GM18498 (cell line): ENCODE measurements around the gene PDCD4.

ENCODE experiments used
- ATAC-seq: cut with Tn5 transposase; IDR thresholded peaks from one replicate; pipeline ENCODE4 v1.9.1; 2021; ENCODE audit warnings: mild to moderate bottlenecking, moderate library complexity; ENCODE audit not compliant: unreplicated experiment

PDCD4 gene

DNA sequence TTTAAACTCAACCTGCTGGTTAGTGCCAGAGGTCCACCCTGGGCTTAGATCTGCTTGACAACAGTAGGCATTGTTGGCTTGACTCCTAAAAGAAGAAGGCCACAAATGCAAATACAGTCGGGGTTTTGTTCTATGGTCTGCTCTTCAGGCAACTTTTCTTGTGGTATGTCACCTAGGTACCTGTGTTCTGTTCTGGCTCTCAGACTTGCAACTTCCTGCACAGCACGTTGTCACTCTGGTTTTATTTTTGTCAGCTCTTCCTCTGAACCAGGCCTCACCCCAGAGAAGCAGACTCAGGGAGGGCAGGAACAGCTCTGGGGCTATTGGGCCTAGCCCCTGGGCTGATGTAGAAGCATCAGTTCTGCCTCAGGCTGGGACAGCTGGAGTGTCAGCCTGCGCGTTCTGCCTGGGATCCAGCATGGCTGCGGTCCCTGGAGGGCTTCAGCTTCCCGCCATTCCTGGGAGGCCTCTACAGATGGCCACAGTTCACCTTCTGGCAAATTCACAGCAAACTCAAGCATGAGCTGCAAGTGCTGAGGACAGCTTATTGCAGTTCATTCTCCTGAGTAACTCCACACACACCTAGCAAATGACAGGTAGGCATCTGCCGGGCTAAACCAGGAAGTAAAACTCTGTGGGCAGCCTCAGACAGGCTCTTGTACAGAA is 11.0 kb upstream of the PDCD4 start:
- peak; percentile 64 for ATAC-seq

DNA sequence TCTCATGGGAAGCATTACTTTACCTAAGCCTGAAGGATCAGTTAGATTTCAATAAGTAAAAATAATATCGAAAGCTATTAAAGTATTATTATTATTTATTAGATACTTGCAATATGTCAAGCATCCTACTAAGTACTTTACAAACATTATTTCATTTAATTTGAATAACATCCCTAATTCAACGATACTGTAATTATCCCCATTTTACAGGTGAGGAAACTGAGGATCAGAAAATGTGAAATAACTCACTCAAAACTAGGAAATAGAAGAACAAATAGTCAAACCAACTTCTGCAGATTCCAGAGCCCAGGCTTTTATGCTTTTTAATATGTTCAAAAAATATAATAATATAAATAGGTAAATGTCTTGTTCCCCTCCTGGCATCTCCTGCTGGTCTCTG is 10.3 kb upstream of the PDCD4 start:
- no peak for ATAC-seq

DNA sequence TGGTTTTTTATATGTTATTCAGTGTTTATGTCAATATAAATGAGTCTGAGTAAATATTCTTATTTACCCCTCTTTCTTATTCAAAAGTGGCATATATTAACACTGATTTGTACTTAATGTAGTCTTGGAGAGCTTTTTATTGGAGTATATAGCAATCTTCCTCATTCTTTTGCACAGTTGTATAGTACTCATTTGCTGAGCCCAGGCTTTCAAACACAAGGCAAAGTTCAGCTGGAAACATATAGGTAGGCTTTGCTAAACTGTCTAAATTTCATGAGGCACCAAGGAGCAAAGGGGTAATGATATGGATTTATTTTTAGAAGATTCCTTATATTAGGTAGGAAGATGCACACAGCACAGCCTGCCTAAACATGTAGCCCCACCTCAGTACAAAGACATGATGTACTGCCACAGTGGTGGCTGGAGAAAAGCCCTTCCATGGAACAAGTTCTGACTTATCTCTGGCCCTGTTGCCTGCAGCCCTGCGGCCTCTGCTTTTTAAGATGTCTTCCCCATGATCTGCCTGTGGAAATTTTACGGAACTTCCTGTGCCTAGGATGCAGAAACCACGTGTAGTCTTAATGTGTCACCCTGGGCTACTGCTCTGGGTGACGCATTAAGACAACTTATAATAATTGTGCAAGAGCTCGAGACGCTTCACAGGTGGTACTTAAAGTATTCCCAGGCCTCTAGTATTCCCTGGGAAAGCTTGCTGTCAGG is 9.6 kb upstream of the PDCD4 start:
- ATAC-seq: no peak

DNA sequence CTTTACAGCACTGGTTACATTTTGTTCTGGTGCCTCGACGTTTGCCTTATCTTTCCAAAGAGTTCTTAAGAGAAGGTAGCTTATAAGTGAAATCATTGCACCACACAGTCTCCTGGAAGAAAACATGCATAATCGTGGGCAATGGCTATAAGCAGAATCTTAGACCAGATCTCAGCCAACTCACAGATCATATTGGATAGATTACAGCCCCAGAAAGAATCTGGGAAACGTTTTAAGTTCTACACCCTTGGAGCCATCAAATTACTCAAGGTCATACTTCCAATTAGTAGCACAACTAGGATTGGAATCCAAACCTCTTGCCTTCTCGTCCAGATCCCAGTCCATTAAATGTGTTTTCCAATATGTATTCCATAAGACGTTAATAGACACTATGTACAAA is 8.8 kb upstream of the PDCD4 start:
- ATAC-seq: no peak

DNA sequence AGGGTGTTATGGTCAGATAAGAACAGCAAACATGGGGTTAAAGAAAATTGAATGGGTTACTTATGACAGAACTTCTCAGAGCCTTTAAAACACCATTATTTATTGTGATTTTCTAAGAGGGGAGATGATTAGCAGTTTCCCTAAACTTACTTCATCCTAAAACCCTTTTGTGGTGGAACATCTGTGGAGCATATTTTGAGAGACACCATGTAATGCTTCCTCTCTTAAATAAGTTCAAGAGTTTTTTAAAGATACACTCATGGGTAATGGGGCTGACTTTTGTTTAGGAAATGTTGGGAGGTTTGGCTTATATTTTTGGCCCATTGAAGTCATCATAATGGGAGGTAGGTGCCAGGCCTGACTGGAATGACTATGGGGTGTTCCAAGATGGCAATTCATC is 8.4 kb upstream of the PDCD4 start:
- no peak for ATAC-seq

DNA sequence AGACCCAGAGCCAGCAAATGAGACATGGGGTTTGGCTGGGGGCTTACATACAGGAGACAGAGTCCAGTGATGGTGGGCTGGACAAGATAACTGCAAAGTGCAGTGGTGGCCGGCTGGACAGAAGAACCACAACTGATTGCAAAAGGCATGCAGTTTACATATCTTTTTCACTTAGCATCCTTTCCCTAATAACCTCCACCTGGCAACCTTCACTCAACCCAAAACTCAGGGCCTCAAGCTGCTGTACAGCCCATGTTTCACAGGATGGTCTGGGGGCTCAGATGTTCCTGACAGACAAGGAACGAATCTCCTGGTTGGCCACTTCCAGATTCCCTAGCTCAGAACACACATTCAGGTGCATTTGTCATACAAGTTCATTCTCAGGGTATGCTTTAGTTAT is 7.8 kb upstream of the PDCD4 start:
- ATAC-seq: no peak

DNA sequence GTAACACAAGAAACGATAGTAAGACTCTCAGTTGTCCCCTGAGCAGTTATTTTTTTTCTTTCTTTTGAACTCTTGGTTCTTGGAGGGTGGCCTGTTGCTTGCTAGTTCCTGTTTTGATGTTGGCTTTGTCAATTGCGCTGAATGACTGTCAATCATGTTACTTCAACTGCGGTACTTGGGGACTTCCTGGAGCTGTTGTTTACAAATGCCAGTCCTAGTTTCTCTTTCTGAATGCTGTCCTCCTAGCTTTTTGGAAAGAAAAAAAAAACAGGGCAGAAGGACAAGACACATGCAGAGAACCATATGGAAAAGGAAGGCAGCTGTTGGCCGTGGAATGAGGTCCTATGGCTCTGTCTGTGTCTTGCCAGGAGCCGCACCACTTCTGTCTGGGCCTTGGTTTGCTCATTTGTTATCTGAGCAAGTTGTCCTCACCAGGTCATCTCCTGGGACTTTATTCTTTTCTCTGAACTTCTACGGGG is 7.0 kb upstream of the PDCD4 start:
- ATAC-seq: peak; percentile 59

DNA sequence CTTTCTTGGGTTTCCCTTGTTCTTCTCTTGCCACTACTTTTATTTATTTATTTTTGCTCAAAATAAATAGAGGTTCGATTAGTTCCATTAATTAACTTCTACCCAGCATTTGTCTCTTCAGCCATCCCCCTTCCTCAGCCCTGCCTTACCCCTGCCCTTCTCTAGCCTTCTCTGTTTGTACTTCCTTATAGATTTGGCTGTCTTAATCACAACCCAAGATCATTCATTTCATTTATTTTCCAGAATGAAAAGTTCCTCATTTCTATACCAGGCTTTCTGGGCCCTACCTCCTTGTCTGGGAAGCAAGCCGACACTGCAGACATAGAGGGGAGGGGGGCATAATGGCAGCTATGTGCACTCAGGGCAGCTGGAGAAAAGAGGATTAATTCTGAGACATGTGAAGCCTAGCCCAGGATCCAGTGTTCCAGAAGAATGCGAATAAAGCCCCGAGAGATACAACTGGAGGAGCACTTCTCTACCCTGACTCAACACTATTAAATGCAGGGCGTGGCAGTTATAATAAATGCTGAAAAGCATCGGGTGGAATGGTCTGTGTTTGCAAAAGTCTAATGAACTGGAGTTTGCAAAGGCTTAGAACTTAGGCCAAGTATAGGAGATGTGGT is 6.4 kb upstream of the PDCD4 start:
- ATAC-seq: no peak

DNA sequence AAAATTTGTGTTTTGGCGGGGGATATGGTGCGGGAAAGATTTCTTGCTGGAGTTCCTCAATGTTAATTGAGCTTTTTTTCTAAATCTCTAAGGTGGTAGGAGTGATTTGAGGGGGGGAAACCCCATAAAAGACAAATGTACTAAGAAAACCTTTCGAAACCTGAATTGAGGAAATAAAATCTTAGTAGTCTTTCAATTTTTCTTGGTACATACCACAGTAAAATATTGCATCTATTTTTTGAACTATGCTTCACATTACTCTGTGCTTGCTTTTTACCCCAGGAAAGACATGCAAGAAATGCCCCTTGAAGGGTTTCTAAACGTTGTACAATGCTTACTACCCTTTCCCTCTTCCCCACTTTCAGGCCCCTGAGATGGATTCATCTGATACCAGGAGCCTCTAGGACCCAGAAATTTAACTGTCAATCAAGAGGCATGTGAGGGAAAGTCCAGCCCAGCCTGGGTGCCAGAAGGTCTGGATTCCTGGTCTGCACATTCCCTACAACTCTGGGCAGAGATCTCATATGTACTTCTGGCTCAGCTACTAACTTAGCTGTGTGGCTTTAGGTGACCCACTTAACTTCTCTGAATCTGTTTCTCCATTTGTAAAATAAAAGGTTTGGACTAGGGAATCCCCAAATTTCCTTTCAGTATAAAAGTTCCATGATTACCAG is 5.8 kb upstream of the PDCD4 start:
- ATAC-seq: no peak

DNA sequence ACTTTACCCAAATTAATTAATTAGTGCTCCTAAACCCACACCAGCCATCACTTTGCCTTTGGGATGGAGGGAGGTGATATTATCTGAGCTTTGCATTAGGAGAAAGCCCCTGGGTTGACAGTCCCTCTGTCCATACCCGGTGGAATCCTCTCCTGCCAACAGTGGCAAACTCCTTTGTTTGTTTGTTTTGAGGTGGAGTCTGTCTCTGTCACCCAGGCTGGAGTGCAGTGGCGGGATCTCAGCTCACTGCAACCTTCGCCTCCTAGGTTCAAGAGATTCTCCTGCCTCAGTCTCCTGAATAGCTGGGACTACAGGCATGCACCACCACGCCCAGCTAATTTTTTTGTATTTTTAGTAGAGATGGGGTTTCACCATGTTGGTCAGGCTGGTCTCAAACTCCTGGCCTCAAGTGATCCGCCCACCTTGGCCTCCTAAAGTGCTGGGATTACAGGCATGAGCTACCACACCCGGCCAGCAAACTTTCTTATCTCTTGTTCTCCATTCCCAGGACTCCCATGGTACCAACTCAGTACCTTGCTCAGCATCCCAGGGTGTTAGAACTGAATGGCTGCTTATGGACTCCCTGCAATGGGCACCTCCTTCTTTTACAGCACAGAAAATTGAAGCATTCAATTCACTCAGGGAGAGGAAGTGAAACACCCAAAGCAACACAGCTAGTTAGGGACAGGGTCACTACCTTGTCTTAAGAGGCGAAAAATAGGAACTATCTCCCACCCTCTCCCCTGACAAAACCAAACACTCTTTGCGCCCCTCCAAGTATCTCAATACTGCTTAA is 4.5 kb upstream of the PDCD4 start:
- peak; percentile 34 for ATAC-seq

DNA sequence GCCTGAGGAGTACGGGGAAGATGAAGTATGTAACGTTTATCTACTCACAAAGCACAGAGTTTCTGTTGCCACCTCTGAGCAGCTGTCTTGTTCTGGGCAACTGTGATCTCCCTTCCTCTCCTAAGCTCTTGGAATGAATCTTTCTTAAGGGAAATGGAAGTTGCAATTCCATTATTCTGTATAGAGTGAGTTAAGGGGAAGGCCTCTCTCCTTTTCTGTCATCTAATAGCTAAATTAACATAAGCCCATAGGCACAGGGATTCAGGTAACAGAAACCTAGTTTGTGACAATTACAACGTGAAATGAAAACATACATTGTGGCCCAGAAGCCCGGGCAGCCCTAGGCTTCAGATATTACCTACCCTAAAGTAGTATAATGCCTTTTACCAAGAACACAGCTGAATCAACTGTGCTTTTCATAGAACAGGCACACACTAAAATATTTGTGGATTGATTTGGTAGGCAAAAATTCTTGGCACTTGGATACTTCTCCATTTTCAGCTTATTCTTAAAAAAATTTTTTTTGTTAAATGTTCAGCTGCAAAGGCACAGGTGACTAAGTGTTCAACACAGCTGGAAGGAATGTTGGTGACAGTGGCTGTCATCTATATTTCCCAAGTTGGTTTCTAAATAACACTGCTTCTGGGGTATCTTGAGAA is 3.8 kb upstream of the PDCD4 start:
- ATAC-seq: no peak

DNA sequence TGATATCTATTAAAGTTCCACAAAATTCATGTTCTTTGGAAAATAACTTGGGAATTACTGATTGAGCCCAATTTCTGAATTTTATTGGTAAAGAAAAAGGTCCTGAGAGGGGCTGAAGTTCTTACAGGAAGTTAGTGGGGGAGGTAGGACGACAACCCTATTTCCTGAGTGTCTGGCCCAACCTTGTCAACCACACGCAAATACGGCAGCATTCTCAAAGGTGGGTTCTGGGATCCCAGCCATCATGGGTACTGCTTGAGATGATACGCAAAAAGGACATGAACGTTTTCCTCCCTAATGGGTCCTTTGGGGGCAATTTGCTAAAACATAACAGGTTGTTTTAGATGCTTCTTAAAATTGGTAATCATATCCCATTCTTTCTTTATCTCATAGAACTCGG is 2.7 kb upstream of the PDCD4 start:
- no peak for ATAC-seq

DNA sequence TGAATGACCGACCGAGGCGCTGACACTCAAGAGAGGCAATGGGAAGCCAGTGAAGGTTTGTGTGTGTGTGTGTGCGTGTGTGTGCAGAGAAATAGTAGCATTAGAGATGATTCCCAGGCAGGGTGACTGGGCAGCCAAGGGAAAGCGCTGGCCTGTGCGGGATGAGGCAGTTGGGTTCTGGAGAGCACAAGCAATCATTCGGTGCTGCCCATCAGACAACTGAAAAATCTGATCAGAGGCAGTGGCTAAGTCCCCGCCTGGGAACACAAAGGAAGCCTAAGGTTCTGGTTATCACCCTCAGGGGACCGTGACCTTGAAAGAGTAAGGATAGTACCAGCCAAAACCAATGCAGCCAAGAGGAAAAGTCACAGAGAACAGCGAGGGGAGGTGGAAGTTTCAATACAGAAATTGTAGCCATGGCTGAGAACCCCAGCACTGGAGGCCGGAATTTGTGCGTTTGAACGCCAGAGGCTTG is 868 bp upstream of the PDCD4 start:
- no peak for ATAC-seq

DNA sequence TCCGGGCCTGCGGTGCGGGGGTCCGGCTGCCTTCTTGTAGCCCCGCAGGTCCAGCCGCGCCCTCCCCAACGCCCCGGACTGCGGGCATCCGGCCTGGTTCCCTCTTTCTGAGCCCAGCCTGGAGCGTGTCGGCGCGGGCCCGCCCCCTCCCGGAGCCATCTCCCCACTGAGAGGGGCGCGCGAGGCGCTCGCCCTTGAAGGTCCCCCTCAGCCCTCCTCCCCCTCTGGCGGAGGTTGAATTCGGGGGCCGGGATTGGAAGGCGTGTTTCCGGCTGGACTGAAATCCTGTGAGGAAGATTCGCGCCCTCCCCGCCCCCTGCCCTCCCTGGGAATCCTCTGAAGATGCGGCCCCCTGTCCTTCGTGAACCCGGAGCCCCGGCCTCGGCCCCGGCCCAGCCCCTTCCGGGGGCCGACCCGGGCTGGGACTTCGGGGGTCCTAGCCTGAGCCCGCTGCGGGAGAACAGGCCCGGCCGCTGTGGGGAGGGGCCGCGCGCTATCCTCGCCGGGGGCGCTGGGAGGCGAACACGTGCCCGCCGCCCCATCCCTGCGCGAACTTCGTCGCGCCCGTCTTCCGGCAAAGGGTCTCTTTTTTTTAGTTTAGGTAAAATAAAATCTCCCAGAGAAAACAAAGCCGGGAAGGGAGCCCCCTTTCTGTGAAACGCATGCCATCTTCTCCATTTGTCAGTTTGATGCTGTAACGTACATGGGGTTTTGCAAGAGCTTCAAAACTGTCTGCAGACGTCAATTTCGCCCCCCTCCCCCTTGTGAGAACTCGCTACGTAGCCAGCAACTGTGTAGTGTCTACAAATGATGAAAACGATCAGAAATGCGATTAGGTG is 636 bp downstream of the PDCD4 start:
- peak; percentile 52 for ATAC-seq

DNA sequence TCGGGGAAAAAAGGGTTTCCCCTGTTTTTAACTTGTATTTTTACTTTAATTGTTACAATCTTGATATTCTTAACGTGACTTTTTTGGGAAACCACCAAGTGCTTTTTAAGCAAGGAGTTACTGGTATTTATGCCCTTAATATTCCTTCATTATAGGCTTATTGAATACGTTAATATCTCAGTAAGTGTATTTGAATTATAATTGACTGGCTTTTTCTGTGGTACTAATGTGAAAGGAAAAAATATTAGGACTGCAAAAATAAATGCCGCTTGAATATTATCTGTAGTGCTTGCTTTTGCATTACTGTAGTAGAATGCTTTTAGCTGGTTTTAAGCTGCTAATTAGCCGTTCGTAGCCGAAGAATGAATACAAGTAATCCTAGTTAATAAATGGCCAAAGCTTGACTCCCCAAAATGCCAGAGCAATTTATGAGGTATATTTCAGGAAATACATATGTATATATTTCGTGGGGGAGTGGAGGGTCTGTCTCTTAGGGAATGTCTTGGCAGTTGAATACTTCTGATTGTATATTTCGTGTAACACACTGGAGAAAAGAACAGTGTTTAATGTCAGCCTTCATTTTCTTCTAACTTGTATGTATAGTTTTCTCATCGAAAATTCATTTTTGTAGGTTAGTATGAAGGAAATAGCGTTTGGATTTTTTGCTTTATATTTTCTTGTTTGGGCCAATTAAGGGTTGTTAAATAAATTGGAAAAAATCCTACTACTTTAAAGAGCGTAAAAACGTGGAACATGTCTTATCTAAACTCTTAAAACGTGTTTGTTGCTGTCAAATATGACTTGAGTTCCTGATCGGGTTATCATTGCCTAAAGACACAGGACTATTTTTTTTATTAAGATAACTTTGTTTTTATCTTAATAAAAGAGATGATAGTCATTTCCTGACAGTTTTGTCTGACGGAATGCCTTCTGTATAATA is 1.5 kb downstream of the PDCD4 start:
- ATAC-seq: no peak

DNA sequence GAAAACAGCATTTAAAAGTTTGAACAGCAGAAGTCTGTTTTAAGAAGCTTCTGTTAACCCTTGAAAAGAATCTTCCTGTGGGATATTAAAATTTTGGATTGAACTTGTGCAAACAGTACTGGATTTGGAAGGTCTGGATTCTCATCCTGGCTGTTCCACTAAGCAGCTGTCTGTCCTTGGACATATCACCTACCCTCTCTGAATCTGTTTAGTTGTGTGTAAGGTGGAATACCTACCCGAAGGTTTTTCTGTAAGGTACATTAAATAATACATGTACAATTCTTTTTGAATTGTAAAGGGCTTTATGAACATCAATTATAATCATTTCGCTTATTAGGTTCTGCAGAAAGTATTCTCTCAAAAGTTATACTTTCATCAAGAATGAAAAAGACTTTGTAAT is 2.2 kb downstream of the PDCD4 start:
- no peak for ATAC-seq

DNA sequence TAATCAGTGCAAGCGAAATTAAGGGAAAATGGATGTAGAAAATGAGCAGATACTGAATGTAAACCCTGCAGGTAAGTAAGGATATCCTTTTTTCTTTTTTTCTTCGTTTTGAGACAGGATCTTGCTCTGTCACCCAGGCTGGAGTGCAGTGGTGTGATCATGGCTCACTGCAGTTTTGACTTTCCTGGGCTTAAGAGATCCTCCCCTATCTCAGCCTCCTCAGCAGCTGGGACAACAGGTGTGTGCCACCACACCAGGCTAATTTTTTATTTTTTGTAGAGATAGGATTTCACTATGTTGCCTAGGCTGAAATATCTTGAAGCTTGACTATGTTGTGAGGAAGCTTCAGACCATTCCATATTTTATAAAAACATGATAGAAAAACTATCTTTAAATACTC is 4.3 kb downstream of the PDCD4 start:
- ATAC-seq: no peak

DNA sequence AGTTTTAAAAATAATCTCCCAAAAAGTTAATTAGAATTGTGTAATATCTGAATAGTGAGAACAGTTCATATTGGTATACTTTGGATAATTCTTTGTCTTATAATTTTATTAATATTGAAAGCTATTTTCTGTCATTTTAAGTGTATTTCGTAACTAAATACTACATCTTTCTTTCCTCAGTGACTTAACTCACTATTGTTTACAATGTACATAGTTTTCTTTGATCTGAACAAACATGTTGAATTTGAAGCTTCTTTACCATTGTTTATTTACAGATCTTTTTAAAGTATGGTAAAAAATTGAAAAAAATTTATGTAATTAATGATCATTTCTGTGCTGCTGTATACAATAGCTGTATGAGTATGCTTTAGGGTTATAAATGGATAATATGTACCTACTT is 5.1 kb downstream of the PDCD4 start:
- no peak for ATAC-seq
